HUES6 (cell line): ENCODE data around the gene MPDZ.

Experiments used
- H3K27ac ChIP-seq: 2 replicates; pipeline ENCODE4 v1.7.0; 2013; ENCODE audit warnings: low read depth, mild to moderate bottlenecking, low read length, inconsistent platforms
- H3K27me3 ChIP-seq: 2 replicates; pipeline ENCODE4 v1.6.1; 2013; ENCODE audit warnings: low read length; ENCODE audit not compliant: control insufficient read depth, insufficient read depth
- H3K36me3 ChIP-seq: 2 replicates; pipeline ENCODE4 v1.6.1; 2013; ENCODE audit warnings: low read length; ENCODE audit not compliant: control insufficient read depth, insufficient read depth
- H3K4me1 ChIP-seq: 2 replicates; pipeline ENCODE4 v1.6.1; 2013; ENCODE audit warnings: low read length; ENCODE audit not compliant: control insufficient read depth, insufficient read depth
- H3K4me3 ChIP-seq: 2 replicates; pipeline ENCODE4 v1.5.1; 2013; ENCODE audit warnings: low read depth, low read length
- H3K9ac ChIP-seq: one replicate; pipeline ENCODE4 v1.6.1; 2013; ENCODE audit warnings: mild to moderate bottlenecking, low read length
- H3K9me3 ChIP-seq: 2 replicates; pipeline ENCODE4 v1.6.1; 2013; ENCODE audit warnings: low read depth, low read length; ENCODE audit not compliant: control insufficient read depth, insufficient read depth

The MPDZ gene

DNA sequence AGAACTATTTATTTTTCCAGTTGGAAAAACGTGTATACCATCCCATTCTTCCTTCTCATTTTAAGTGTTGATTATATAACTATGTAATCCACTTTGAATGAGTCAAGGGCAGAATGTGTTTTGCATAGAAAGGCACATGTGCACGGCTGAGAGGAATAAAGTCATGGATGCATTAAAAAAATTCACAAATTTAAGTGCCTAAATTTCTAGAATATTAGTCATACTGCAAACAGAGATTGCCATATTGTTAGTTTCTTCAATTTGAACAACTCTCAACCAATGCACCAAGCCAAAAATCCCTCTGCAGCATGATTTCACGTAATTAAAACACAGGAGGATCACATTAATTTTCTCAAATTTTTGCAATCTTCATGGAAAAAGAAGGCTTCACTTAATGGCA lies 166.3 kb downstream of the MPDZ start:
- H3K27ac ChIP-seq = no peak overlapping the region
- H3K9ac ChIP-seq = no peak overlapping the region
- H3K4me1 ChIP-seq = 0 out of 2 replicates have a peak, but pooled peaks cover under 1% of the 10 kb centered on the region
- H3K4me3 ChIP-seq = no peak overlapping the region
- H3K36me3 ChIP-seq = peaks cover 45% of the 10 kb centered on the region
- no peaks in the 10 kb centered on the region for H3K9me3 ChIP-seq
- H3K27me3 ChIP-seq = no peaks in the 10 kb centered on the region

DNA sequence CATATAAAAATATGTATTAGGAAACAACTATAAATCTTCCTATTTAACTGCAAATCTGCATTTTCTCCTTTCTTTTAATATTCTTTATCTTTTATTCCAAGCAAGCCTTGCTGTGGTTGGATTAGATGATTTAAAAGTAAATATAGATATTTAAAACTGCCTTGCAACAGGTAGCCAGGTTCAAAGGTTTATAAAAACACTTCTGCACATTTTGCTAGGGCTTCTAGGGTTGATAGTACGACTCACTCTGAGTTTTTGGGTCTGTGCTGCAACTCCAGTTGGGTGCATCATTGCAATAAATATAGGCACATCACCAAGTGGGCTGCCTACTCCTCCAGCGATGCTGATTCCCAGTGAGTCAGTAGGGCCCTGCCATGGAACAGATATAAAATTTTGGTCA lies 167.7 kb downstream of the MPDZ start:
- peaks cover 50% of the 10 kb centered on the region for H3K36me3 ChIP-seq
- no peak overlapping the region for H3K9ac ChIP-seq
- H3K27me3 ChIP-seq = no peaks in the 10 kb centered on the region
- no peak overlapping the region for H3K4me3 ChIP-seq
- no peaks in the 10 kb centered on the region for H3K9me3 ChIP-seq
- no peaks in the 10 kb centered on the region for H3K4me1 ChIP-seq
- no peak overlapping the region for H3K27ac ChIP-seq

DNA sequence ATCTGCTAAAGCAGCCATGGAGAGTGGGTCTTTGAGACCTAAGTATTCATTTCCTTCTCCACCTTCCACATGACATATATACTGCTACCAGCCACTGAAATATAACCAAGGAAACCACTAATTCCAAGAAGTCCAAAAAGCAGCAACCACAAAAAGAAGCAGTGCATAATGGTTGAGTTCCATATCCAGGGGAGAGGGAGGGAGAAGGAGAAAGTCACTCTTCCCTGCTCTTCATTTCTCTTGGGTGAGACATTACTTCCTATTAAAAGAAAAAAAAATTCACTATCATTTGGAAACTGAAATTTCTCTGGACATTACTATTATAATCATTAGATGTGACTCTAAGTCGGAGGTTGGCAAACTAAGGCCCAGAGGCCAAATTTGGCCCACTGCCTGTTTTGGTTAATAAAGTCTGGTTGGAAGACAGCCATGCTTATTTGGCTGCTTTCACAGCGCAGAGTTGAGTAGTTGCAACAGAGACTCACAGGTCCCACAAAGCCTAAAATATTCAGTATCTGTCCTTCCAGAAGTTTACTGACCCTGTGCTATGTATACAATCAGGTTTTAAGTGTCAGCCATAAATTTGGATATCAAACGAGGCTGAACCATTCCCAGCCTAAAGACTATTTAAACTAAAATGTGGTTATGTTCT lies 168.6 kb downstream of the MPDZ start:
- H3K9ac ChIP-seq = no peak overlapping the region
- no peak overlapping the region for H3K27ac ChIP-seq
- H3K4me1 ChIP-seq = no peaks in the 10 kb centered on the region
- H3K27me3 ChIP-seq = no peaks in the 10 kb centered on the region
- no peaks in the 10 kb centered on the region for H3K9me3 ChIP-seq
- H3K4me3 ChIP-seq = no peak overlapping the region
- H3K36me3 ChIP-seq = peaks cover 53% of the 10 kb centered on the region

DNA sequence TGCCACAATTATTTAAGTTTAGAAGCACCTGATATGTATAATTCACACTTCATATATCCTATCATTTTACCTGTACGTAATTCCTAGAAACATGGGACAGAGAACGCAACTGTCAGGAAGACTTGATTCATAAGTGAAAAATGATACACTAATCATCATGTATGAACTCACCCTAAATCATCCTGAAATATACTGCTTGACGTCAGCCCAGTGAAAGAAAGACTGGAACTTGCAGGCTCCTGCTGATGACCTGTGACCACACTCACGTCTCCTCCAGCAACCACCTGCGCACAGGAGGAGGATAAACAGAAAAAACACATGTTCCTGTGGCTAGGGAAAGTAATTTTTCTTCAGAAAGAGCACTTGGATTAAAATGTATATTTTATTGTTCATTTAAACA lies 169.7 kb downstream of the MPDZ start:
- H3K9ac ChIP-seq = no peak overlapping the region
- H3K27ac ChIP-seq = no peak overlapping the region
- peaks cover 57% of the 10 kb centered on the region for H3K36me3 ChIP-seq
- H3K4me1 ChIP-seq = no peaks in the 10 kb centered on the region
- no peak overlapping the region for H3K4me3 ChIP-seq
- H3K27me3 ChIP-seq = no peaks in the 10 kb centered on the region
- no peaks in the 10 kb centered on the region for H3K9me3 ChIP-seq

DNA sequence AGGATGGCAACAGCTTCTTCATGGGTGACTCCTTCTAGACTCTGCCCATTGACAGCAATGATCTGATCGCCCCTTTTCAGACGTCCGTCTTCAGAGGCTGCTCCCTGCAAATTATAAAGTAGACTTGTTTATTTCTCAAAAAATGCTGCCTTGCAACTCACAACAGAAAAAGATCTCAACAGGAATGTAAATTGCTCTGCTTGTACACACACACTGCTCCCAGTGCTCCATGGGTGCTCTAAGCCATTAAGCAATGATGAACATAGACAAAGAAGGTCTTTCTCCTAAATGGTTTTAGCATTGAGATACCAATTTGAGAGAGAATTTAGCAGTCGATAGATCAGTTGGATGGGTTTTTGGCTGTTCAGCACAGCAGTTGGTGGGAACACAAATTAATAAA lies 172.5 kb downstream of the MPDZ start:
- Histone ChIP-seq H3K27ac (no peak overlapping the region), H3K4me1 (no peaks in the 10 kb centered on the region), H3K36me3 (peaks cover 54% of the 10 kb centered on the region), H3K27me3 (no peaks in the 10 kb centered on the region), H3K9ac (no peak overlapping the region), H3K9me3 (no peaks in the 10 kb centered on the region), H3K4me3 (no peak overlapping the region)

DNA sequence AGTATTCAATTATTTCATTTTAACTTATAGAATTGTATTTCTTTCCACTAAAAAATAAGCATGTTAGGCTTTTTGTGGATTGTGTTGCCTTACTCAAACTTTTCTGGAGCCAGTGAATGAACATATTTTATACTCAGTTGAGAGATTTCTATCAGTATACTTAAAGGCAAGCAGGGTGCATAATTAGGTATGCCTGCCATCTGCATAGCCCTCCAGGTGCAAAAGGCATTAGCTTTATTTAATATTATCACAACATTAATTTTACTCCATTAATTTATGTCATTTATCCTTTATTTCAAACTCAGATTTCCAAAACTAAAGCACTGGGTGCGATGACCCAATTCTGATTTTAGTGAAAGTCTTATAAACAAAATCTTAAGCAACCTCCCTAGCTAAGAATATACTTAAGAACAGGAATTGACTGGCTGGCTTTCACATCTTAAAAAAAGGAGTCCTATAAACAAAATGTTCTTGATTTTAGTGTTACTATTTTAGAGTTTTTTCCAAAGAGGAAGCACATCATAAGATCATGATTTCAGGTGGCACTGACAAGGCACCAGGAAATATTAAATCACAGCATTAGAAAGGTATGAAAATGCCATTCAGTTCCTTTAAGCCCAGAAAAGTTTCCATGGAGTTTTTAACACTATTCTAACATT lies 178.4 kb downstream of the MPDZ start:
- Histone ChIP-seq H3K36me3 (peaks cover 17% of the 10 kb centered on the region), H3K27ac (no peak overlapping the region), H3K27me3 (no peaks in the 10 kb centered on the region), H3K4me3 (no peak overlapping the region), H3K4me1 (no peaks in the 10 kb centered on the region), H3K9me3 (no peaks in the 10 kb centered on the region), H3K9ac (no peak overlapping the region)

DNA sequence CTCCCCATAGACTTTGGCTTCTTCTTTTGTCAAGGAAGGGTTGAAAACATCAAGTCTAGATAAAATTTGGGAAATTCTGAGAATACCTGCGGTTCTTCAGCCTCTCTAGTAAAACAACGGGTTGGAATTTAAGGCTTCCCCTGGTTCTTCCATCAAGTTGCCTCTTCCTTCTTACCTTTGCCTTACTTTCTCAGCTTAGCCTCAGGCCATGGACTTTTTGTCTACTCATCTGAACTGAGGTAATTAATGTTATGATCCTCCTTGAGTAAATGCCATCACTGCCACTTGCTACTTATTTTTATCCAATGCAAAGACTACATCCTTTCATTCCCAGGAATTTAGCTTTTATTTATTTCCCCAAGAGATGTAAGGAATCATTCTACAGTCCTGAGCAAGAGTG lies 184.4 kb downstream of the MPDZ start:
- no peaks in the 10 kb centered on the region for H3K9me3 ChIP-seq
- H3K4me3 ChIP-seq = no peak overlapping the region
- H3K9ac ChIP-seq = no peak overlapping the region
- no peaks in the 10 kb centered on the region for H3K4me1 ChIP-seq
- no peaks in the 10 kb centered on the region for H3K27me3 ChIP-seq
- no peaks in the 10 kb centered on the region for H3K36me3 ChIP-seq
- H3K27ac ChIP-seq = no peak overlapping the region

DNA sequence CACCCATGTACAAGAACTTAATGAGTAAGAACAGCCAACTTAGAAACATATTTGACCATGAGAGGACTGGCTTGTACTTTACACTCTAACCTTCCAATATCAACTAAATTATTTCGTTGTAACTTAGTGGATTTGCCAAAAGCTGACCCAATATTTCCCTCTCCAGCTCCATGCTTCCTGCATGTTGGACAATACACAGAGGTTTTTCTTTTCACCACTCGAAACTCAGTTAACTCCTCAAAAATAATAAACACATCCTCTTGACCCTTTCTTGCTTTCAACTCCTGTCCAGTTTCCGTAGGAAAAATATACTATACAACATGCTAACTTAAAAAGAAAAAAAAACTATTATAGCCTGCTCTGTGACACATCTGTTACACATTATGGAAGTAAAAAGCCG lies 188.9 kb downstream of the MPDZ start:
- H3K36me3 ChIP-seq = no peaks in the 10 kb centered on the region
- no peaks in the 10 kb centered on the region for H3K4me1 ChIP-seq
- H3K9ac ChIP-seq = no peak overlapping the region
- no peak overlapping the region for H3K27ac ChIP-seq
- no peaks in the 10 kb centered on the region for H3K9me3 ChIP-seq
- no peaks in the 10 kb centered on the region for H3K27me3 ChIP-seq
- H3K4me3 ChIP-seq = no peak overlapping the region

DNA sequence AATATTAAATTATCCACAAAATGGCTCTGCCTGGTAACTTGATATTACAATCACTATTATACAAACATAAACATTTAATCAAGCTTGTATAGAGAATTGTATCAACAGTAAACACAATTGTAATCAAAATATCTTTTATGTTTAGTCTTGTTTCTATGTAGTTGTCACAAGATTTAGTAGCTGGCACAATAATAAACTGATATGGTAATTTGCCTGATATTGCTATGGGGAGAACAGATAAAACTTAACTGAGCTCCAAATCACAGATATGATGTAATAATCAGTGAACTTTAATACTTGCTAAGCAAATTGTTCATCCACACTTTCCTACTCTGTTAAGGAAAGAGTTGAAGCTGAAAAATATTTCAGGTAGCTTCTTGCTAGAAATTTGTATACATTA lies 189.8 kb downstream of the MPDZ start:
- H3K27me3 ChIP-seq = no peaks in the 10 kb centered on the region
- H3K9ac ChIP-seq = no peak overlapping the region
- no peak overlapping the region for H3K27ac ChIP-seq
- H3K9me3 ChIP-seq = no peaks in the 10 kb centered on the region
- H3K4me3 ChIP-seq = no peak overlapping the region
- no peaks in the 10 kb centered on the region for H3K4me1 ChIP-seq
- no peaks in the 10 kb centered on the region for H3K36me3 ChIP-seq

DNA sequence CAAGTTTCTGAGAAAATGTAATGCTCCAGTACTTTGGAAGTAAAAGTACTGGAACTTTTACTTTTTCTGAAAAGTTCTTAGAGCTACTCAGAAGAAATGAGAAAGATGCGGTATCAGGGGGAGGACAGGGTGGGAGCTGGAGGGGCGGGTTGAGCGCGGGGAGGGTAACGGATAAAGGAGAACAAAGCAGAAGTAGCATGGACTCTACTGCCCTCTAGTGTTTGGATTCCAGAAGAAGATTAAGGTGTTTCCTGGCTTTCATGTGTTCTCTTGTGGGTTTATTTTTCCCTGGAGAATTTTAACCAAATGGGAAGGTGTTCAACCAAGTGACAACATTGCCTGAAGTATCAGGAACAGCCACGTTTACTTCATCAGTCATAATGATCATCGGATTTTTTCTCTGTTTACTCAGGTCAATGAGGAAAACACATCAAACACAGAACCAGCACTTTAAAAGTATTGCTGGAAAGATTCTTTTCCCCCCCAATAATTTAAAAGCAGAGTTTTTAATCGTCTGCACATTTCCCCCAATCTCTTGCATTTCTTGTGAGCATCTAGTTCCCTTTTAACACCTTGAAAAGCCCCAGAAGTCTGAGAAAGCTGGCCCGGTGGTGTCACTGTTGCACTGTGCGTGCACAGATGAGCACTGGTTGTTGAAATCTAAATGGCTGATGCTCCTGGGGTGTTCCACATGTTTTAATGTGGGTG lies 190.6 kb downstream of the MPDZ start:
- H3K27me3 ChIP-seq = no peaks in the 10 kb centered on the region
- H3K36me3 ChIP-seq = no peaks in the 10 kb centered on the region
- no peak overlapping the region for H3K9ac ChIP-seq
- H3K4me1 ChIP-seq = no peaks in the 10 kb centered on the region
- H3K9me3 ChIP-seq = no peaks in the 10 kb centered on the region
- no peak overlapping the region for H3K4me3 ChIP-seq
- no peak overlapping the region for H3K27ac ChIP-seq

DNA sequence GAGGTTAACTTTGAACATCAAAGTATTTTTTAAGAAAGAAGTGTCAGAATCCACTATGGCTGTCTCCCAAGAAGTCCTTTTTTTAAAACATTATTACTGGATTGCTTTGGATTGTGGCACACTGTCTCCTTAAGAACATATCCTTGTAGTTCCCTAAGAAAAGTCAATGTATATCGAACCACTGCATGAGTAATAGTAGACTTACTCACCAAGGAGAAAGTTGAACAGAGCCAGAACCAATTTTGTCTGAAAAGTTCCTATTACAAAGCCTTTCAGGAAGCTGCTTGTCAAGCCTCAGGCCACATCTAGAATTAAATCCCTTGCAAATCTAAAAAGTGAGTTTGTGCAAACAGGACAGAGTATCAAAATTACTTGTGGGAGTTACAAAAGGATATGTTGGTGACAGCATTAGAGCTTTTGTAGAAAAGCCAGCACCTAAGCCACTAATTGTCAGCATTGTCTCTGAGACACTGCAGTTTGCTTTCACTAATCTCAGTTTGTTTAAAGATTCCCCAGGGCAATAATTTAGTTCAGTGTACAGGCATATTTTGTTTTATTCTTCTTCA lies 195.4 kb downstream of the MPDZ start:
- Histone ChIP-seq H3K27ac (no peak overlapping the region), H3K9ac (no peak overlapping the region), H3K36me3 (no peaks in the 10 kb centered on the region), H3K4me3 (no peak overlapping the region), H3K4me1 (no peaks in the 10 kb centered on the region), H3K27me3 (no peaks in the 10 kb centered on the region), H3K9me3 (no peaks in the 10 kb centered on the region)
